ENCODE results near the gene HCN4. TPM values are rescaled to one million over a fixed set of nuclear protein-coding genes. Genes with fewer than 3 reads are reported as not detected.

Gene HCN4
- total RNA-seq, 1 experiment from 2014 or later, result 0.07 TPM

DNA sequence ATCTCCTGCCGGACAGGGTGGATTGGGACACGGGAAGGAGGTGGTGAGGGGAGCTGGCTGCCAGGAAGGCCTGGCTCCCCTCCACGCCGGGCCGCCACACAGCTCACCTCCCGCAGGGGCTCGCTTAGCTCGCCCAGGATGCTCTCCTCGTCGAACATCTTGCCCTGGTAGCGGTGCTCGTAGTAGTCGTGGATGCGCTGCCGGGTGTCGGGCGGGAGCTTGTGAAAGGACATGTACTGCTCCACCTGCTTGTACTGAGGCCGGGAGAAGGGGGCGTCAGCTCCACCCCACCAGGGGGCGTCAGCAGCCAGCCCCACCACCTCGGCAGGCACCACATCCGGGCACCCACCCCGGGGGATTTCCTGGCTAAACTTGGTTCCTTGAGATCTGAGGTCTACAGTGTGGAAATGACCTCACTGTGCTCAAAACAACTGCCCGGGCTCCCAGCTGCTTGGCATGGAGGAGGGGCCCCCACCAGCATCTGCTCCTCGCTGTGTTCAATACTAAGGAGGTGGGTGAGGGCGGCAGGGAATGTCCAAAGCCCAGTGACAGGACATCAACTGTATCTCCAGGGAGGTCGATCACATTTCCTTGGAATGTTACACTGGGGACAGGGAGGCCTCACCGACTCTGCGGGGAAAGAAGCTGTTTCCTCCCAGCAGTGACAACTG lies 43.4 kb downstream of the HCN4 start:
- no peak overlapping the region for H3K27ac Mint-ChIP-seq (ENCODE audit: unreplicated experiment)
- TF ChIP-seq, protein P1, sequence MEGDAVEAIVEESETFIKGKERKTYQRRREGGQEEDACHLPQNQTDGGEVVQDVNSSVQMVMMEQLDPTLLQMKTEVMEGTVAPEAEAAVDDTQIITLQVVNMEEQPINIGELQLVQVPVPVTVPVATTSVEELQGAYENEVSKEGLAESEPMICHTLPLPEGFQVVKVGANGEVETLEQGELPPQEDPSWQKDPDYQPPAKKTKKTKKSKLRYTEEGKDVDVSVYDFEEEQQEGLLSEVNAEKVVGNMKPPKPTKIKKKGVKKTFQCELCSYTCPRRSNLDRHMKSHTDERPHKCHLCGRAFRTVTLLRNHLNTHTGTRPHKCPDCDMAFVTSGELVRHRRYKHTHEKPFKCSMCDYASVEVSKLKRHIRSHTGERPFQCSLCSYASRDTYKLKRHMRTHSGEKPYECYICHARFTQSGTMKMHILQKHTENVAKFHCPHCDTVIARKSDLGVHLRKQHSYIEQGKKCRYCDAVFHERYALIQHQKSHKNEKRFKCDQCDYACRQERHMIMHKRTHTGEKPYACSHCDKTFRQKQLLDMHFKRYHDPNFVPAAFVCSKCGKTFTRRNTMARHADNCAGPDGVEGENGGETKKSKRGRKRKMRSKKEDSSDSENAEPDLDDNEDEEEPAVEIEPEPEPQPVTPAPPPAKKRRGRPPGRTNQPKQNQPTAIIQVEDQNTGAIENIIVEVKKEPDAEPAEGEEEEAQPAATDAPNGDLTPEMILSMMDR (IDR thresholded peaks at IDR 0.05; ENCODE audit: unreplicated experiment), result peak; percentile 46
- DNase-seq, result peak; percentile 35
- BruUV-seq (replicated peaks), result no TSS peak
- intact Hi-C loops (cut with micrococcal nuclease; ENCODE audit: unreplicated experiment), result no loop called here
- no peaks in the 10 kb centered on the region for H3K4me1 Mint-ChIP-seq (ENCODE audit: low read depth, unreplicated experiment)
- no peak overlapping the region for H3K4me3 Mint-ChIP-seq (ENCODE audit: low read depth, unreplicated experiment)
- H3K9me3 Mint-ChIP-seq (ENCODE audit: low read depth, unreplicated experiment), result no peaks in the 10 kb centered on the region
- H3K36me3 Mint-ChIP-seq (ENCODE audit: insufficient read depth, unreplicated experiment), result no peaks in the 10 kb centered on the region
- CTCF ChIA-PET, result interaction anchor here (0.6 kb wide), 1 partner anchor 14 kb away, joined by 3 read pairs; no protein-coding TSS in a partner anchor
- peaks cover 71% of the 10 kb centered on the region for H3K27me3 Mint-ChIP-seq (ENCODE audit: unreplicated experiment)

DNA sequence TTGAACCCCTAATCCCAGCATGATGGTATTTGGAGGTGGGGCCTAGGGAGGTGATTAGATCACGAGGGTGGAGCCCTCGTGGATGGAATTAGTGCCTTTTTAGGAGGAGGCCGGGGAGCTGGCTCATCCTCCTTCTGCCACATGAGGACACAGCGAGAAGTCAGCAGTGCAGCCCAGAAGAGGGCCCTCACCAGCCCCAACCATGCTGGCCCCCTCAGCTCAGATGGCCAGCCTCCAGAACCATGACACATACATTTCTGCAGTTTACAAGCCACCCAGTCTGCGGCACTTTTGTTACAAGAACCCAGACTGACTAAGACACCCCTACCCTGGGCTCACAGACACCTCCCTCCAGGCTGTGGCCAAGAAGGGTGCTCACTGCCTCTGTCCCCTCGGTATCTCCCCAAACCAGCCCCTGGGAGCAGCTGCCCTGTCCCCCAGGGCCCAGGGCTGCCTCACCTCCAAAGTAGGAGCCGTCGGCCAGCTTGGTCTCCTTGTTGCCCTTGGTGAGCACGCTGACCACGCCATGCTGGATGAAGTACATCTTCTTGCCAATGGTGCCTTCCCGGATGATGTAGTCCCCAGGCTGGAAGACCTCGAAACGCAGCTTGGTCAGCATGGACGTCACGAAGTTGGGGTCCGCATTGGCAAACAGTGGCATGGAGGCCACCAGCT lies 44.1 kb downstream of the HCN4 start:
- no TSS peak for BruUV-seq (replicated peaks)
- CTCF ChIA-PET, result interaction anchor here (0.6 kb wide), 1 partner anchor 68 kb away, joined by 4 read pairs; no protein-coding TSS in a partner anchor
- H3K27ac Mint-ChIP-seq (ENCODE audit: unreplicated experiment), result no peak overlapping the region
- H3K4me3 Mint-ChIP-seq (ENCODE audit: low read depth, unreplicated experiment), result no peak overlapping the region
- H3K9me3 Mint-ChIP-seq (ENCODE audit: low read depth, unreplicated experiment), result no peaks in the 10 kb centered on the region
- H3K27me3 Mint-ChIP-seq (ENCODE audit: unreplicated experiment), result peaks cover 77% of the 10 kb centered on the region
- TF ChIP-seq, protein P1 (IDR thresholded peaks at IDR 0.05; ENCODE audit: unreplicated experiment), result no peak
- DNase-seq, result no peak
- intact Hi-C loops (cut with micrococcal nuclease; ENCODE audit: unreplicated experiment), result no loop called here
- H3K4me1 Mint-ChIP-seq (ENCODE audit: low read depth, unreplicated experiment), result no peaks in the 10 kb centered on the region
- H3K36me3 Mint-ChIP-seq (ENCODE audit: insufficient read depth, unreplicated experiment), result no peaks in the 10 kb centered on the region

DNA sequence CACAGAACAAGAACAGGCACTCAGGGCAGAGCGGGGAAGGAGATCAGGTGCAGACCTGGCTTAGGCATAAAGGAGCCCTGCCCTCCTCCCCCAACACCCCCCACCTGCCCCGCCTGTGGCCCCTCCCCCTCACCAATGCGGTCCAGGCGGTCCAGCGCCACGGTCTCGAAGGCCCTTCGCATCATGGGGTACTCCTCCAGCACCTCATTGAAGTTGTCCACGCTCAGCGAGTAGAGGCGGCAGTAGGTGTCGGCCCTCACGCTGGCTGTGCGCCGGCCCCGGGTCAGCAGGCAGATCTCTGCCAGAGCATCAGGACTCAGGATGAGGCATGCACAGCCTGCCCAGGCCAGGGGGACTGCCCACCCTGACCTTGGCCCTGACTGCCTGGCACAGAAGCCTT lies 44.8 kb downstream of the HCN4 start:
- Mint-ChIP-seq H3K9me3 (ENCODE audit: low read depth, unreplicated experiment) (no peaks in the 10 kb centered on the region), H3K27me3 (ENCODE audit: unreplicated experiment) (peaks cover 77% of the 10 kb centered on the region), H3K36me3 (ENCODE audit: insufficient read depth, unreplicated experiment) (no peaks in the 10 kb centered on the region), H3K4me3 (ENCODE audit: low read depth, unreplicated experiment) (no peak overlapping the region), H3K27ac (ENCODE audit: unreplicated experiment) (no peak overlapping the region), H3K4me1 (ENCODE audit: low read depth, unreplicated experiment) (no peaks in the 10 kb centered on the region)
- TF ChIP-seq, protein P1 (IDR thresholded peaks at IDR 0.05; ENCODE audit: unreplicated experiment), result no peak
- BruUV-seq (replicated peaks), result no TSS peak
- CTCF ChIA-PET, result no interaction called here
- DNase-seq, result no peak
- intact Hi-C loops (cut with micrococcal nuclease; ENCODE audit: unreplicated experiment), result no loop called here

DNA sequence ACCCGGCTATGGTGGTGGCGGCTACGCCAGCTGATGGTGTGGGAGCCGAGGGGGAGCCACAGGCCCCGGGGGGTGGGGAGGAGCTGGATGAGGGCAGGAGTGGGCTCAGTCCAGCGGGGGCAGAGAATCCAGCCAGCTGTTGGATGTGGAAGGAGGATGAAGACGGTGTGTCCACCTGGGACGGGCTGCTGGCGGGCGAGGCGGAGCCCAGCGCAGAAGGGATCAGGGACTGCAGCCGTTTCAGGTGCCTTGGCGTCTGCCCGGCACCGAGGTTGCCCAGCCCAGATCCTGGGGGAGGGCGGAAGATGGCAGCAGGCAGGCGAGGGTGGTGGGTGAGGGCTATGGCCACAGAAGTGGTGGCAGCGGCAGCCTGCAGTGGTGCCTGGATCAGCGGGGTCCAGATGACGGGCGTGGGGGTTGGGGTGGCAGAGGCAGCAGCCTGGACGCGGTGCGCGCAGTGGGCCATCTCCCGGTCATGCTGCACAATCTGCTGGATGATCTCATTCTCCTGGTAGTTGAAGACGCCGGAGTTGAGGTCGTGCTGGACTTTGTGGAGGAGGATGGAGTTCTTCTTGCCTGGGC lies 45.3 kb downstream of the HCN4 start:
- intact Hi-C loops (cut with micrococcal nuclease; ENCODE audit: unreplicated experiment), result no loop called here
- H3K27ac Mint-ChIP-seq (ENCODE audit: unreplicated experiment), result no peak overlapping the region
- no peaks in the 10 kb centered on the region for H3K36me3 Mint-ChIP-seq (ENCODE audit: insufficient read depth, unreplicated experiment)
- H3K4me3 Mint-ChIP-seq (ENCODE audit: low read depth, unreplicated experiment), result no peak overlapping the region
- no peak for DNase-seq
- no peaks in the 10 kb centered on the region for H3K9me3 Mint-ChIP-seq (ENCODE audit: low read depth, unreplicated experiment)
- CTCF ChIA-PET, result no interaction called here
- H3K27me3 Mint-ChIP-seq (ENCODE audit: unreplicated experiment), result peaks cover 77% of the 10 kb centered on the region
- BruUV-seq (replicated peaks), result no TSS peak
- TF ChIP-seq, protein P1 (IDR thresholded peaks at IDR 0.05; ENCODE audit: unreplicated experiment), result no peak
- H3K4me1 Mint-ChIP-seq (ENCODE audit: low read depth, unreplicated experiment), result no peaks in the 10 kb centered on the region

Data from Calu3 (cell line).